ENCODE results near the gene IGSF21.

DNA sequence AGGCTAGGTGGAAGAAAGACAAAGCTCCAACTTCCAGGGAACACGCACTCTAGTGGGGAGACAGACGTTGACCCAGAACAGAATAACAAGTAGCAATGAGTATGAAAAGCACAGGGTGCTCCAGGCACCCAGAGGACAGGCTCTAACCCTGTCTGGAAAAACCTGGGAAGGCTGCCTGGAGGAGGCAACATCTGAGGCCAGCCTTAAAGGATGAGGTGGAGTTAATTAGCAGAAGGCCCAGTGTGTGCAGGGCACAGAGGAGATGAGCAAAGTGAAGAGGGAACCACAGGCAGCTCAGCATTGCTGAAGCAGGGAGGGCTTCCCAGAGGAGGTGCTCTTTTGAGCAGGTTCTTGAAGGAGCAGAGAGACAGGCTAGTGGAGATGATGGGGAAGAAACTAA lies 246.4 kb downstream of the IGSF21 start:
- TF ChIP-seq CREB1 (IDR thresholded peaks at IDR 0.05; ENCODE audit: low read depth) (no peak), NFYA (IDR thresholded peaks at IDR 0.05; ENCODE audit: borderline replicate concordance, low read depth, low read length) (no peak), ASH2L (IDR thresholded peaks at IDR 0.05; ENCODE audit: borderline replicate concordance, low read depth) (no peak), KDM1A (IDR thresholded peaks at IDR 0.05; ENCODE audit: borderline replicate concordance) (no peak), MTA2 (IDR thresholded peaks at IDR 0.05; ENCODE audit: low read depth) (no peak), EP300 (IDR thresholded peaks at IDR 0.05; ENCODE audit: borderline replicate concordance in 1 of 2, control insufficient read depth in 1 of 2, low read depth in 2 of 2, low read length in 2 of 2) (no peak), NBN (IDR thresholded peaks at IDR 0.05) (no peak), RFX5 (IDR thresholded peaks at IDR 0.05; ENCODE audit: low read depth, low read length) (no peak), JUNB (IDR thresholded peaks at IDR 0.05) (no peak), TAF1 (IDR thresholded peaks at IDR 0.05; ENCODE audit: borderline replicate concordance, low read depth, low read length) (no peak), RCOR1 (conservative IDR thresholded peaks at IDR 0.05; ENCODE audit: low read depth, low read length) (no peak)
- TF ChIP-seq, protein P1, sequence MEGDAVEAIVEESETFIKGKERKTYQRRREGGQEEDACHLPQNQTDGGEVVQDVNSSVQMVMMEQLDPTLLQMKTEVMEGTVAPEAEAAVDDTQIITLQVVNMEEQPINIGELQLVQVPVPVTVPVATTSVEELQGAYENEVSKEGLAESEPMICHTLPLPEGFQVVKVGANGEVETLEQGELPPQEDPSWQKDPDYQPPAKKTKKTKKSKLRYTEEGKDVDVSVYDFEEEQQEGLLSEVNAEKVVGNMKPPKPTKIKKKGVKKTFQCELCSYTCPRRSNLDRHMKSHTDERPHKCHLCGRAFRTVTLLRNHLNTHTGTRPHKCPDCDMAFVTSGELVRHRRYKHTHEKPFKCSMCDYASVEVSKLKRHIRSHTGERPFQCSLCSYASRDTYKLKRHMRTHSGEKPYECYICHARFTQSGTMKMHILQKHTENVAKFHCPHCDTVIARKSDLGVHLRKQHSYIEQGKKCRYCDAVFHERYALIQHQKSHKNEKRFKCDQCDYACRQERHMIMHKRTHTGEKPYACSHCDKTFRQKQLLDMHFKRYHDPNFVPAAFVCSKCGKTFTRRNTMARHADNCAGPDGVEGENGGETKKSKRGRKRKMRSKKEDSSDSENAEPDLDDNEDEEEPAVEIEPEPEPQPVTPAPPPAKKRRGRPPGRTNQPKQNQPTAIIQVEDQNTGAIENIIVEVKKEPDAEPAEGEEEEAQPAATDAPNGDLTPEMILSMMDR (IDR thresholded peaks at IDR 0.05 in 2 of 3, conservative IDR thresholded peaks at IDR 0.05 in 1 of 3; ENCODE audit: control insufficient read depth in 2 of 3, extremely low read depth in 1 of 3, insufficient read depth in 1 of 3, low read depth in 3 of 3, low read length in 3 of 3): no peak

All from GM12878 (cell line).